Nephron (organoid): ENCODE data around the gene BAZ2B.

ENCODE experiments used
- H3K27ac Mint-ChIP-seq, 3 experiments: 2 replicates each; pipeline ENCODE4 v1.8.0; 2020; ENCODE audit warnings: mixed read lengths in 3 of 3, mild to moderate bottlenecking in 2 of 3, moderate library complexity in 1 of 3
- H3K27me3 Mint-ChIP-seq: 2 replicates; pipeline ENCODE4 v1.8.0; 2021; ENCODE audit warnings: low read depth, mild to moderate bottlenecking, moderate library complexity, mixed read lengths
- H3K36me3 Mint-ChIP-seq: 2 replicates; pipeline ENCODE4 v1.8.0; 2020; ENCODE audit warnings: low read depth, mixed read lengths
- H3K4me1 Mint-ChIP-seq: 2 replicates; pipeline ENCODE4 v1.8.0; 2020; ENCODE audit warnings: mixed read lengths
- H3K4me3 Mint-ChIP-seq, 3 experiments: 2 replicates each; pipeline ENCODE4 v1.8.0; 2020; ENCODE audit warnings: mild to moderate bottlenecking in 3 of 3, mixed read lengths in 3 of 3, moderate library complexity in 2 of 3
- H3K9me3 Mint-ChIP-seq: 2 replicates; pipeline ENCODE4 v1.8.0; 2020; ENCODE audit warnings: mixed read lengths
- CTCF ChIP-seq, 3 experiments: fragments of 200-600 bp; sonication (generic); IDR thresholded peaks; one replicate each; pipeline ENCODE4 v1.5.0; 2021; ENCODE audit warnings: antibody characterized with exemption in 3 of 3; ENCODE audit not compliant: unreplicated experiment in 3 of 3

The BAZ2B gene

GRCh38 chr2:159475793-159476192 lies 140.6 kb downstream of the BAZ2B start:
- Mint-ChIP-seq H3K27me3 (no peaks in the 10 kb centered on the region), H3K4me1 (no peaks in the 10 kb centered on the region), H3K36me3 (peaks cover 67% of the 10 kb centered on the region), H3K4me3 (no peak overlapping the region), H3K9me3 (peaks cover 15% of the 10 kb centered on the region), H3K27ac (no peak overlapping the region)
- TF ChIP-seq CTCF (IDR thresholded peaks at IDR 0.05; ENCODE audit: unreplicated experiment in 3 of 3): no peak

GRCh38 chr2:159471340-159471739 lies 145.0 kb downstream of the BAZ2B start:
- no peak overlapping the region for H3K27ac Mint-ChIP-seq
- TF ChIP-seq CTCF (IDR thresholded peaks at IDR 0.05; ENCODE audit: unreplicated experiment in 3 of 3): no peak
- no peak overlapping the region for H3K4me3 Mint-ChIP-seq
- H3K36me3 Mint-ChIP-seq: peaks cover 92% of the 10 kb centered on the region
- H3K9me3 Mint-ChIP-seq: peaks cover 29% of the 10 kb centered on the region
- no peaks in the 10 kb centered on the region for H3K4me1 Mint-ChIP-seq
- no peaks in the 10 kb centered on the region for H3K27me3 Mint-ChIP-seq

- TF ChIP-seq CTCF (IDR thresholded peaks at IDR 0.05; ENCODE audit: unreplicated experiment in 3 of 3): no peak
Measured at GRCh38 chr2:159468257-159468656, 148.1 kb downstream of the BAZ2B start.

GRCh38 chr2:159462961-159463360 lies 153.4 kb downstream of the BAZ2B start:
- no peak overlapping the region for H3K27ac Mint-ChIP-seq
- TF ChIP-seq CTCF (IDR thresholded peaks at IDR 0.05; ENCODE audit: unreplicated experiment in 3 of 3): no peak
- no peak overlapping the region for H3K4me3 Mint-ChIP-seq
- peaks cover 43% of the 10 kb centered on the region for H3K36me3 Mint-ChIP-seq
- no peaks in the 10 kb centered on the region for H3K27me3 Mint-ChIP-seq
- H3K9me3 Mint-ChIP-seq: peaks cover 9% of the 10 kb centered on the region
- H3K4me1 Mint-ChIP-seq: no peaks in the 10 kb centered on the region

More at GRCh38 chr2:159468257-159468656, 148.1 kb downstream of the BAZ2B start:
- no peak overlapping the region for H3K4me3 Mint-ChIP-seq
- H3K9me3 Mint-ChIP-seq: peaks cover 14% of the 10 kb centered on the region
- H3K27me3 Mint-ChIP-seq: no peaks in the 10 kb centered on the region
- H3K4me1 Mint-ChIP-seq: no peaks in the 10 kb centered on the region
- peaks cover 79% of the 10 kb centered on the region for H3K36me3 Mint-ChIP-seq
- peak overlapping the region in 1 of 3 experiments; percentile 66 for H3K27ac Mint-ChIP-seq

- peaks cover 37% of the 10 kb centered on the region for H3K36me3 Mint-ChIP-seq
- H3K4me1 Mint-ChIP-seq: no peaks in the 10 kb centered on the region
- no peak overlapping the region for H3K4me3 Mint-ChIP-seq
- TF ChIP-seq CTCF (IDR thresholded peaks at IDR 0.05; ENCODE audit: unreplicated experiment in 3 of 3): no peak
- H3K9me3 Mint-ChIP-seq: peaks cover 2% of the 10 kb centered on the region
- no peaks in the 10 kb centered on the region for H3K27me3 Mint-ChIP-seq
- H3K27ac Mint-ChIP-seq: no peak overlapping the region
Measured at GRCh38 chr2:159462201-159462785, 154.1 kb downstream of the BAZ2B start.

- H3K4me3 Mint-ChIP-seq: no peak overlapping the region
- H3K27me3 Mint-ChIP-seq: no peaks in the 10 kb centered on the region
- H3K27ac Mint-ChIP-seq: no peak overlapping the region
- peaks cover 27% of the 10 kb centered on the region for H3K36me3 Mint-ChIP-seq
- TF ChIP-seq CTCF (IDR thresholded peaks at IDR 0.05; ENCODE audit: unreplicated experiment in 3 of 3): no peak
- H3K9me3 Mint-ChIP-seq: no peaks in the 10 kb centered on the region
- no peaks in the 10 kb centered on the region for H3K4me1 Mint-ChIP-seq
Measured at GRCh38 chr2:159461076-159461475, 155.3 kb downstream of the BAZ2B start.
